Right atrium auricular region (tissue), 2 donors: ENCODE results near the gene FKBP11. TPM values are rescaled to one million over a fixed set of nuclear protein-coding genes. Genes with fewer than 3 reads are reported as not detected.

Experiments
- DNase-seq: peaks from one replicate; pipeline ENCODE4 v3.0.0-alpha.2; 2019; ENCODE audit warnings: low spot score
- H3K27ac ChIP-seq, 2 donors: fragments of 200-600 bp; sonication (generic); 1 replicate in 1 of 2; 2 replicates in 1 of 2; pipeline ENCODE4 v1.5.1; 2016 to 2019
- H3K27me3 ChIP-seq, 2 donors: fragments of 200-600 bp; sonication (generic); one replicate each; pipeline versions ENCODE4 v1.5.1 to v1.6.0; 2017 to 2019
- H3K36me3 ChIP-seq: fragments of 200-600 bp; sonication (generic); one replicate; pipeline ENCODE4 v1.5.1; 2016
- H3K4me1 ChIP-seq, 2 donors: fragments of 200-600 bp; sonication (generic); one replicate each; pipeline versions ENCODE4 v1.5.1 to v1.6.0; 2017 to 2019
- H3K4me3 ChIP-seq, 2 donors: fragments of 200-600 bp; sonication (generic); 1 replicate in 1 of 2; 2 replicates in 1 of 2; pipeline ENCODE4 v1.5.1; 2017 to 2019; ENCODE audit warnings: mild to moderate bottlenecking in 1 of 2, moderate library complexity in 1 of 2
- H3K9me3 ChIP-seq, 2 donors: fragments of 200-600 bp; sonication (generic); one replicate each; pipeline ENCODE4 v1.5.1; 2019
- CTCF ChIP-seq, 2 donors: fragments of 200-600 bp; sonication (generic); IDR thresholded peaks; one replicate each; pipeline ENCODE4 v1.5.1; 2019; ENCODE audit warnings: antibody characterized with exemption in 2 of 2
- total RNA-seq, 2 donors: library from RNA; depleted of rRNA; stranded (reverse); fragments of >200 nt; gene quantifications; one replicate each; pipeline ENCODE4 v1.1.0, GENCODE V29; 2016

Gene FKBP11
- total RNA-seq, 2 donors from 2014 or later, result 9.1 to 10.2 TPM

GRCh38 chr12:48883305-48884161, 41.8 kb downstream of the FKBP11 start:
- H3K9me3 ChIP-seq, result no peaks in the 10 kb centered on the region
- no peak overlapping the region for H3K4me3 ChIP-seq
- no peak for DNase-seq
- H3K27me3 ChIP-seq, result no peaks in the 10 kb centered on the region
- H3K4me1 ChIP-seq, result peaks cover 0 to 25% of the 10 kb centered on the region in 2 donors
- no peak for TF ChIP-seq CTCF (IDR thresholded peaks at IDR 0.05)
- no peak overlapping the region for H3K27ac ChIP-seq
- no peaks in the 10 kb centered on the region for H3K36me3 ChIP-seq

DNA sequence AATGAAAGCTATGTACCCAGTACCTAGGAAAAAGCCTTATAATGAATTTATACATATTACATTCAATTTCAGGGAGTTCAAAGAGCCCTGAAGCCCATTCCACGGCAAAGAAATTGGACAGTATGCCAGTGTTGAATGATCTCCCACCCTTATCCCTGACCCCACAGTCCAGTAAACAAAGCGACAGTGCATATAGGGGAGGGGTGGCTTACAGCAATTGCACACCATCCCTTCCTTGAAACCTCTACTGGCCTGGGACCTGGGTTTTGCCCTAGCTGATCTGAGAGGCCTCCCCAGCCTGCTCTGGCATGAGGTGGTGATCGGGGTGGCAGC, 42.4 kb downstream of the FKBP11 start:
- no peak for TF ChIP-seq CTCF (IDR thresholded peaks at IDR 0.05)
- no peaks in the 10 kb centered on the region for H3K9me3 ChIP-seq
- H3K36me3 ChIP-seq, result no peaks in the 10 kb centered on the region
- DNase-seq, result no peak
- no peaks in the 10 kb centered on the region for H3K27me3 ChIP-seq
- no peak overlapping the region for H3K27ac ChIP-seq
- peaks cover 0 to 25% of the 10 kb centered on the region in 2 donors for H3K4me1 ChIP-seq
- no peak overlapping the region for H3K4me3 ChIP-seq

DNA sequence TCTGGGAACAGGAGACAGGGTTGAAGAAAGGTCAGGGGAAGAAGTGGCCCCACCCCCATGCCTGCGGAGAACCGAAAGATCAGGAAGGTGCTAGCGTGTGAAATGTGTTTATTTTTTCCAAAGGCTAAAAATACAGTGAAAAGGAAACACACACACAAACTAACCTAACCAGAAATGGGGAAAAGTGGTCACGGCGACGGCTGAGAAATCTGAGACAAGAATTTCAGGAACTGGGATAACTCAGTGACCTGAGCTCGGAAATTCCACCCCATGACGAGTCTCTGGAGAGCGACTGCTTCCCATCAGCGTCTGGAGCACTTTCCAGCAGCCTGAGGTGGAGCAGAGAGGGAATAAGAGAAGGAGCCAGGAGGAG, 43.0 kb downstream of the FKBP11 start:
- H3K27me3 ChIP-seq, result no peaks in the 10 kb centered on the region
- H3K27ac ChIP-seq, result peak overlapping the region in 1 of 2 donors; percentile 26
- peaks cover 0 to 25% of the 10 kb centered on the region in 2 donors for H3K4me1 ChIP-seq
- peak overlapping the region in 1 of 2 donors; percentile 19 for H3K4me3 ChIP-seq
- peak; percentile 61 for DNase-seq
- no peak for TF ChIP-seq CTCF (IDR thresholded peaks at IDR 0.05)
- no peaks in the 10 kb centered on the region for H3K36me3 ChIP-seq
- no peaks in the 10 kb centered on the region for H3K9me3 ChIP-seq

GRCh38 chr12:48881686-48882314, 43.5 kb downstream of the FKBP11 start:
- no peaks in the 10 kb centered on the region for H3K9me3 ChIP-seq
- peak overlapping the region in 1 of 2 donors; percentile 26 for H3K27ac ChIP-seq
- H3K4me1 ChIP-seq, result peaks cover 0 to 25% of the 10 kb centered on the region in 2 donors
- no peak for TF ChIP-seq CTCF (IDR thresholded peaks at IDR 0.05)
- no peaks in the 10 kb centered on the region for H3K27me3 ChIP-seq
- peak overlapping the region in 1 of 2 donors; percentile 19 for H3K4me3 ChIP-seq
- no peaks in the 10 kb centered on the region for H3K36me3 ChIP-seq
- DNase-seq, result no peak

- Histone ChIP-seq H3K27ac (no peak overlapping the region), H3K27me3 (no peaks in the 10 kb centered on the region), H3K4me1 (peaks cover 0 to 25% of the 10 kb centered on the region in 2 donors), H3K36me3 (no peaks in the 10 kb centered on the region), H3K9me3 (no peaks in the 10 kb centered on the region), H3K4me3 (no peak overlapping the region)
- no peak for DNase-seq
- TF ChIP-seq CTCF (IDR thresholded peaks at IDR 0.05), result no peak
Measured at GRCh38 chr12:48880647-48881046, 44.6 kb downstream of the FKBP11 start.
